ENCODE data around the gene TBCEL. TPM values are rescaled to one million over a fixed set of nuclear protein-coding genes. Genes with fewer than 3 reads are reported as not detected.

The TBCEL gene
- total and polyA plus RNA-seq, 4 donors = 6.7 to 41.3 (median 17.4) TPM

GRCh38 chr11:121033635-121034034, 9.7 kb downstream of the TBCEL start:
- WGBS = 30% methylated on average over 4 of the region's 4 CpGs
- DNase-seq (ENCODE audit: low spot score) = no peak
- TF ChIP-seq ATF3 (IDR thresholded peaks at IDR 0.05) = no peak
- peak; percentile 66 to 69 for TF ChIP-seq HNF4A (conservative IDR thresholded peaks at IDR 0.05)
- no peak for TF ChIP-seq EGR1 (IDR thresholded peaks at IDR 0.05; ENCODE audit: low read depth in 2 of 2)
- no peak for TF ChIP-seq MAX (IDR thresholded peaks at IDR 0.05)
- peak in 1 of 2 donors; percentile 24 for TF ChIP-seq JUND (IDR thresholded peaks at IDR 0.05)
- TF ChIP-seq ZBTB33 (IDR thresholded peaks at IDR 0.05) = no peak
- no peak for TF ChIP-seq REST (IDR thresholded peaks at IDR 0.05)
- TF ChIP-seq YY1 (IDR thresholded peaks at IDR 0.05) = peak; percentile 54
- TF ChIP-seq FOXA2 (IDR thresholded peaks at IDR 0.05) = no peak
- TF ChIP-seq NR2F2 (IDR thresholded peaks at IDR 0.05) = peak; percentile 39
- TF ChIP-seq HNF4G (IDR thresholded peaks at IDR 0.05) = peak; percentile 34
- peak; percentile 93 to 94 for TF ChIP-seq RXRA (IDR thresholded peaks at IDR 0.05)
- no peak for TF ChIP-seq FOXA1 (IDR thresholded peaks at IDR 0.05)
- no peak for TF ChIP-seq TAF1 (conservative IDR thresholded peaks at IDR 0.05)
- no peak for TF ChIP-seq CTCF (IDR thresholded peaks at IDR 0.05; ENCODE audit: low read depth, low read length, missing input control)
- TF ChIP-seq RAD21 (IDR thresholded peaks at IDR 0.05) = peak in 1 of 2 donors; percentile 41
- TF ChIP-seq SP1 (IDR thresholded peaks at IDR 0.05) = peak; percentile 70
- TF ChIP-seq GABPA (IDR thresholded peaks at IDR 0.05 in 1 of 2, conservative IDR thresholded peaks at IDR 0.05 in 1 of 2) = no peak
- no peaks in the 10 kb centered on the region for H3K27me3 ChIP-seq (ENCODE audit: control insufficient read depth in 4 of 4, insufficient read depth in 4 of 4, low read length in 3 of 4)
- peaks cover 7 to 49% (median 40%) of the 10 kb centered on the region in 4 donors for H3K4me1 ChIP-seq (ENCODE audit: control insufficient read depth in 4 of 4, insufficient read depth in 4 of 4, low read length in 3 of 4)
- H3K36me3 ChIP-seq (ENCODE audit: control insufficient read depth in 4 of 4, insufficient read depth in 3 of 4, low read depth in 1 of 4, low read length in 3 of 4) = no peaks in the 10 kb centered on the region
- H3K4me3 ChIP-seq (ENCODE audit: low read depth in 1 of 3, low read length in 3 of 3) = no peak overlapping the region
- H3K9ac ChIP-seq (ENCODE audit: low read depth in 1 of 2, low read length in 2 of 2) = no peak overlapping the region
- no peaks in the 10 kb centered on the region for H3K9me3 ChIP-seq (ENCODE audit: control insufficient read depth in 4 of 4, low read length in 3 of 4)
- peak overlapping the region in 1 of 2 donors; percentile 6 for H3K27ac ChIP-seq (ENCODE audit: low read depth in 1 of 2, low read length in 2 of 2)

All from liver (tissue), 9 donors.